GM18909 (cell line): Measurements from ENCODE around the gene CRIM1.

Experiments used
- ATAC-seq: cut with Tn5 transposase; IDR thresholded peaks from one replicate; pipeline ENCODE4 v1.9.1; 2021; ENCODE audit warnings: mild to moderate bottlenecking; ENCODE audit not compliant: unreplicated experiment, poor library complexity

Gene CRIM1

GRCh38 chr2:36416370-36417165, 61.0 kb downstream of the CRIM1 start:
- ATAC-seq = no peak

- ATAC-seq = no peak
Measured at GRCh38 chr2:36420569-36421181, 65.1 kb downstream of the CRIM1 start.

- ATAC-seq = no peak
Measured at GRCh38 chr2:36421379-36421778, 65.8 kb downstream of the CRIM1 start.

GRCh38 chr2:36423172-36423571, 67.6 kb downstream of the CRIM1 start:
- no peak for ATAC-seq

GRCh38 chr2:36423619-36424120, 68.1 kb downstream of the CRIM1 start:
- ATAC-seq = no peak

DNA sequence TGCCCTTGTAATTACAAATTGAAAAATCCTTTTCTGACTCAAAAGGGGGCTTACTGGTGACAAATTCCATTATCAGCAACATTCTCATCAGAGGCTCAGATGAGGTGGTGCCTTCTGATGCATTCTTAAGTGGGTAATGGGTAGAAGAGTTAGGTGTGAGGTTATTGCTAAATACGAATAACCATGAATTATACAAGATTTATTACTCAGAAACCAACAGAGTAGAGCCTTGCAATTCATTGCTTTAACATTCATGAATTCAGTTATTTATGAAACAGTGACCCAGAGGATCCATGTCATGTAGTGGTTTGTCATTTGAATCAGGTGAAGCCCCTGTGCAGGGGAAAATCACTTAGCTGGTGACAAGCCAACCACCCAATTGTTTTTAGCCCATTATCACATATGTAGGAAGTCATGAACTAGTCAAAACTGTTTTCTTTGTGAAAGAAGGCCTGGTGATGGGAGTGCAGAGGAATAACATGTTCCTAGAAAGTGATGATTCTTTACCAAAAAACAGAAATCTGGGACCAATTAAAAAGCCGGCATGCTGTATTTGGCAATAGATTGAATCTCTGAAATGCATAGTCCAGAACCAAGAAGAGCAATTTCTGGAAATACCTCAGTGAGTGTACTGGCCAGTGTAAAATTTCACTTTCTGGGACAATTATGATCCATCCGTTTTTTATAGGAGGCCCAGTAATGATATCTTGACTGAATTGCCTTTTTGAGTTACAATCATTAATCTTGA, 70.2 kb downstream of the CRIM1 start:
- ATAC-seq = no peak

- ATAC-seq = no peak
Measured at GRCh38 chr2:36427790-36428243, 72.2 kb downstream of the CRIM1 start.

- no peak for ATAC-seq
Measured at GRCh38 chr2:36430549-36430948, 75.0 kb downstream of the CRIM1 start.

GRCh38 chr2:36432479-36432878, 76.9 kb downstream of the CRIM1 start:
- no peak for ATAC-seq

GRCh38 chr2:36433311-36434217, 78.0 kb downstream of the CRIM1 start:
- no peak for ATAC-seq

GRCh38 chr2:36438449-36438977, 82.9 kb downstream of the CRIM1 start:
- no peak for ATAC-seq

GRCh38 chr2:36439084-36439483, 83.5 kb downstream of the CRIM1 start:
- no peak for ATAC-seq

DNA sequence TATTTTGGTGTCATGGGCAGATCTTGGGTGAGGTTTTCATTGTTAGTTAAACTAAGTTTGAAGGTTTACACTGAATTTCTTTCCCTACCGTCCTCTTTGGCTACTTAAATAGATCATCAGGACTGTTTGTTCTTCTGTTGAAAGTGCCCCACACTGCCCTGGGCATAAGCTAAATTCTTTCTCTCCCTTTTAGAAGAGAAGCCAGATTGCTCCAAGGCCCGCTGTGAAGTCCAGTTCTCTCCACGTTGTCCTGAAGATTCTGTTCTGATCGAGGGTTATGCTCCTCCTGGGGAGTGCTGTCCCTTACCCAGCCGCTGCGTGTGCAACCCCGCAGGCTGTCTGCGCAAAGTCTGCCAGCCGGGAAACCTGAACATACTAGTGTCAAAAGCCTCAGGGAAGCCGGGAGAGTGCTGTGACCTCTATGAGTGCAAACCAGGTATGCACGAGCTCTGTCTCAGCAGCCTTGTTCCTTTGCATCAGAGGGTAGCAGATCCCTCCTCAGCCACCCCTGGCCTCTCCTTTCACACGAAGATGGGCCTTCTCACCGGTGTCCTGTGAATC, 85.6 kb downstream of the CRIM1 start:
- ATAC-seq = no peak

GRCh38 chr2:36441816-36442215, 86.2 kb downstream of the CRIM1 start:
- ATAC-seq = peak; percentile 55

DNA sequence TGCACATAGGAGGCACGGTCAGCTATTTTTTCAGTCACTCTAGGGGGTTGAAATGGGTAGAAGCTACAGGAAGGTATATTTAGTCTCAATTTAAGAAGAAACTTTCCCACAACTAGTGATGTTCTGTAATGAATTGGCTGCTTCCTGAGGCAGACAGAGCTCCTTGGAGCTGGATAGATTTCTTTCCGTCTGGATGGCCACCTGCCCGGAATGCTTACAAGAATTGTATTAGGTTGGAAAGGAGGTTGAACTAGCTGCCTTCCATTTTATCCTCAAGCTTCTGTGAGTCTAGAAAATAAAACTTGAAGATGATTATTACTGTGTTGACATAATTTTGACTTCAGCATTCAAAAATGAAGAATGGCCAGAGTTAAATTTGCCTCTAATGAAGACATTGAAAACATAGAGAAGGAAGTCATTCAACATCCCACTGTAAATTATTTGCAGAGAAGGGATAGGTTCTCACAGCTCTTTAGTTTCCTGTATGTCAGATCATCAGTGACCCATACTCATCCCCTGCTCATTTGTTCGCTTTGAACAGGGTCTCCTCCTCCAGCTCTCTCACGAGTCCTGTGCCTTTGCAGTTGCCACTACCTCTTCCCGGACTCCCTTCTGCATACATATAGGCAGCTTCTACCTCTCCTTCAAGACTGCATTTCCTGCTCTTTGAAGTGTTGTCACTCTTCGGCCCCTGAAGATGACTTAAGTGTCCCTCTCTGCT, 88.8 kb downstream of the CRIM1 start:
- no peak for ATAC-seq

DNA sequence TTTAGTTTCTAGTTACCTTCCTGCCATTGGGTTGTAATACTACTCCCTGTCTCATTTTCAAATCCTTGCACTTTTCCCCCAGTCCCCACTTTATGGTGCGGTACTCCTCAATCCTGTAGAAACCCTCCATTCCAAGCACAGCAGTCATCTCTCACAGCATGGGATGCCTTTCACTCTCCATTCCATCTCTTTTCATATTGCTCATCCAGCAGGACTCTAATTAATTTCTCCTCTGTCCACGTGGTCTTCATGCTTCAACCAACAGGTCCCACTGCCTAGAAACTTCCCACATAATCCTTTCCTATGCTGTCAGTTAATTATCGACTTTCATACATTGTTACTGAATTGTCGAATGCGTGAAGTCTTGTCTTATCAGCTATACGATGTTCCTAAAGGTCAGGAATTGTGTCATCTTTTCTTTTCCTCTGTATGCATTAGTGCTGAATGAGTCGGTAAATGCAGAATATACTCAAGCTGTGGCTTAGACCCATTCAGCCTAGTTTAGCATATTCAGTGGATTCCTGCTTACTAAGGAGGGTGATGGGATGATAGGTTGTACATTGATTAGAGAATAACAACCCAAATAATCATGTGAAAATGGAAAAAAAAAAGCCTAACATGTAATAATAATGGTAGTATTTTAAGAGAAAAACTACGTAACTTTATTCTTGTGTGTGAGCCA, 89.7 kb downstream of the CRIM1 start:
- no peak for ATAC-seq

DNA sequence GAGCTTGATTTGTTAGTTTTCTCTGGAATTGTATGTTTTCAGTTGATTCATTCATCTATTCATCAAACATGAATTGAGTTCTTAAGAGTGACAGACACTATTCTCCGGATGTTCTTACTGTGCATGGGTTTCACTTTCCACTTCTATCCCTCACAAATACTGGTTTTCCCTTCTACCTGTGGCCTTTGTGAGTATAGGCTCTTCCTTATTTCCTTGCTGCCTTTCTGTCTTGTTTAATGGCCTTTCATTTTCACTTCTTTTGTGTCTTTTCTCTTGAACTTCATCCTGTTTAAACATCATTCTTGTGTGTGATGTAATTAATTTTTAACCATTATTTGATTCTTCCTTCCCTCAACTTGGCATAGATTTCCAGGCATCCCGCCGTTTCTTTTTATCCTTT, 90.7 kb downstream of the CRIM1 start:
- no peak for ATAC-seq

- ATAC-seq = no peak
Measured at GRCh38 chr2:36449213-36449612, 93.6 kb downstream of the CRIM1 start.
